ENCODE data around the gene FCRL3.

The FCRL3 gene

GRCh38 chr1:157673008-157673407 lies 27.6 kb downstream of the FCRL3 start:
- no peaks in the 10 kb centered on the region for H3K9me3 ChIP-seq (ENCODE audit: control insufficient read depth, insufficient read depth, low read length)
- no peak overlapping the region for H3K4me3 ChIP-seq (ENCODE audit: low read depth, low read length)
- H3K4me1 ChIP-seq (ENCODE audit: control insufficient read depth, insufficient read depth, low read length), result peaks cover 3% of the 10 kb centered on the region
- H3K27me3 ChIP-seq (ENCODE audit: control insufficient read depth, insufficient read depth, low read length), result no peaks in the 10 kb centered on the region
- no peaks in the 10 kb centered on the region for H3K36me3 ChIP-seq (ENCODE audit: control insufficient read depth, insufficient read depth, low read length)
- no peak overlapping the region for H3K9ac ChIP-seq (ENCODE audit: low read depth, low read length)

GRCh38 chr1:157671895-157672294 lies 28.7 kb downstream of the FCRL3 start:
- Histone ChIP-seq H3K4me1 (ENCODE audit: control insufficient read depth, insufficient read depth, low read length) (peaks cover 3% of the 10 kb centered on the region), H3K27me3 (ENCODE audit: control insufficient read depth, insufficient read depth, low read length) (no peaks in the 10 kb centered on the region), H3K36me3 (ENCODE audit: control insufficient read depth, insufficient read depth, low read length) (no peaks in the 10 kb centered on the region), H3K9ac (ENCODE audit: low read depth, low read length) (no peak overlapping the region), H3K4me3 (ENCODE audit: low read depth, low read length) (no peak overlapping the region), H3K9me3 (ENCODE audit: control insufficient read depth, insufficient read depth, low read length) (no peaks in the 10 kb centered on the region)

- Histone ChIP-seq H3K36me3 (ENCODE audit: control insufficient read depth, insufficient read depth, low read length) (no peaks in the 10 kb centered on the region), H3K9ac (ENCODE audit: low read depth, low read length) (no peak overlapping the region), H3K9me3 (ENCODE audit: control insufficient read depth, insufficient read depth, low read length) (no peaks in the 10 kb centered on the region), H3K4me1 (ENCODE audit: control insufficient read depth, insufficient read depth, low read length) (no peaks in the 10 kb centered on the region), H3K4me3 (ENCODE audit: low read depth, low read length) (no peak overlapping the region), H3K27me3 (ENCODE audit: control insufficient read depth, insufficient read depth, low read length) (no peaks in the 10 kb centered on the region)
These were observed 40.9 kb downstream of the FCRL3 start for GRCh38 chr1:157659576-157660247.

- Histone ChIP-seq H3K27me3 (ENCODE audit: control insufficient read depth, insufficient read depth, low read length) (no peaks in the 10 kb centered on the region), H3K9me3 (ENCODE audit: control insufficient read depth, insufficient read depth, low read length) (no peaks in the 10 kb centered on the region), H3K4me1 (ENCODE audit: control insufficient read depth, insufficient read depth, low read length) (no peaks in the 10 kb centered on the region), H3K9ac (ENCODE audit: low read depth, low read length) (no peak overlapping the region), H3K36me3 (ENCODE audit: control insufficient read depth, insufficient read depth, low read length) (no peaks in the 10 kb centered on the region), H3K4me3 (ENCODE audit: low read depth, low read length) (no peak overlapping the region)
These were observed 42.0 kb downstream of the FCRL3 start for GRCh38 chr1:157658571-157658970.

- Histone ChIP-seq H3K4me1 (ENCODE audit: control insufficient read depth, insufficient read depth, low read length) (no peaks in the 10 kb centered on the region), H3K36me3 (ENCODE audit: control insufficient read depth, insufficient read depth, low read length) (no peaks in the 10 kb centered on the region), H3K4me3 (ENCODE audit: low read depth, low read length) (no peak overlapping the region), H3K9ac (ENCODE audit: low read depth, low read length) (no peak overlapping the region), H3K27me3 (ENCODE audit: control insufficient read depth, insufficient read depth, low read length) (no peaks in the 10 kb centered on the region), H3K9me3 (ENCODE audit: control insufficient read depth, insufficient read depth, low read length) (no peaks in the 10 kb centered on the region)
These were observed 47.1 kb downstream of the FCRL3 start for GRCh38 chr1:157653494-157653873.

- Histone ChIP-seq H3K9ac (ENCODE audit: low read depth, low read length) (no peak overlapping the region), H3K27me3 (ENCODE audit: control insufficient read depth, insufficient read depth, low read length) (no peaks in the 10 kb centered on the region)
These were observed 47.6 kb downstream of the FCRL3 start for GRCh38 chr1:157652859-157653493.

GRCh38 chr1:157648317-157648716 lies 52.3 kb downstream of the FCRL3 start:
- no peaks in the 10 kb centered on the region for H3K9me3 ChIP-seq (ENCODE audit: control insufficient read depth, insufficient read depth, low read length)
- H3K4me1 ChIP-seq (ENCODE audit: control insufficient read depth, insufficient read depth, low read length), result no peaks in the 10 kb centered on the region
- no peak overlapping the region for H3K4me3 ChIP-seq (ENCODE audit: low read depth, low read length)
- H3K27me3 ChIP-seq (ENCODE audit: control insufficient read depth, insufficient read depth, low read length), result no peaks in the 10 kb centered on the region
- H3K9ac ChIP-seq (ENCODE audit: low read depth, low read length), result no peak overlapping the region
- H3K36me3 ChIP-seq (ENCODE audit: control insufficient read depth, insufficient read depth, low read length), result no peaks in the 10 kb centered on the region

More at GRCh38 chr1:157652859-157653493, 47.6 kb downstream of the FCRL3 start:
- no peak overlapping the region for H3K4me3 ChIP-seq (ENCODE audit: low read depth, low read length)
- no peaks in the 10 kb centered on the region for H3K9me3 ChIP-seq (ENCODE audit: control insufficient read depth, insufficient read depth, low read length)
- no peaks in the 10 kb centered on the region for H3K36me3 ChIP-seq (ENCODE audit: control insufficient read depth, insufficient read depth, low read length)
- no peaks in the 10 kb centered on the region for H3K4me1 ChIP-seq (ENCODE audit: control insufficient read depth, insufficient read depth, low read length)

GRCh38 chr1:157646144-157646543 lies 54.4 kb downstream of the FCRL3 start:
- H3K4me1 ChIP-seq (ENCODE audit: control insufficient read depth, insufficient read depth, low read length), result peaks cover 3% of the 10 kb centered on the region
- no peaks in the 10 kb centered on the region for H3K27me3 ChIP-seq (ENCODE audit: control insufficient read depth, insufficient read depth, low read length)
- H3K36me3 ChIP-seq (ENCODE audit: control insufficient read depth, insufficient read depth, low read length), result no peaks in the 10 kb centered on the region
- no peak overlapping the region for H3K9ac ChIP-seq (ENCODE audit: low read depth, low read length)
- no peaks in the 10 kb centered on the region for H3K9me3 ChIP-seq (ENCODE audit: control insufficient read depth, insufficient read depth, low read length)
- no peak overlapping the region for H3K4me3 ChIP-seq (ENCODE audit: low read depth, low read length)

GRCh38 chr1:157641177-157641576 lies 59.4 kb downstream of the FCRL3 start:
- H3K27me3 ChIP-seq (ENCODE audit: control insufficient read depth, insufficient read depth, low read length), result no peaks in the 10 kb centered on the region
- H3K9me3 ChIP-seq (ENCODE audit: control insufficient read depth, insufficient read depth, low read length), result no peaks in the 10 kb centered on the region
- H3K4me1 ChIP-seq (ENCODE audit: control insufficient read depth, insufficient read depth, low read length), result peaks cover 14% of the 10 kb centered on the region
- H3K36me3 ChIP-seq (ENCODE audit: control insufficient read depth, insufficient read depth, low read length), result no peaks in the 10 kb centered on the region
- no peak overlapping the region for H3K9ac ChIP-seq (ENCODE audit: low read depth, low read length)
- no peak overlapping the region for H3K4me3 ChIP-seq (ENCODE audit: low read depth, low read length)

GRCh38 chr1:157639800-157640199 lies 60.8 kb downstream of the FCRL3 start:
- Histone ChIP-seq H3K36me3 (ENCODE audit: control insufficient read depth, insufficient read depth, low read length) (no peaks in the 10 kb centered on the region), H3K4me3 (ENCODE audit: low read depth, low read length) (no peak overlapping the region), H3K4me1 (ENCODE audit: control insufficient read depth, insufficient read depth, low read length) (peaks cover 14% of the 10 kb centered on the region), H3K9me3 (ENCODE audit: control insufficient read depth, insufficient read depth, low read length) (no peaks in the 10 kb centered on the region), H3K9ac (ENCODE audit: low read depth, low read length) (no peak overlapping the region), H3K27me3 (ENCODE audit: control insufficient read depth, insufficient read depth, low read length) (no peaks in the 10 kb centered on the region)

GRCh38 chr1:157628773-157629172 lies 71.8 kb downstream of the FCRL3 start:
- H3K4me1 ChIP-seq (ENCODE audit: control insufficient read depth, insufficient read depth, low read length), result no peaks in the 10 kb centered on the region
- no peaks in the 10 kb centered on the region for H3K9me3 ChIP-seq (ENCODE audit: control insufficient read depth, insufficient read depth, low read length)
- no peaks in the 10 kb centered on the region for H3K27me3 ChIP-seq (ENCODE audit: control insufficient read depth, insufficient read depth, low read length)
- no peak overlapping the region for H3K9ac ChIP-seq (ENCODE audit: low read depth, low read length)
- no peaks in the 10 kb centered on the region for H3K36me3 ChIP-seq (ENCODE audit: control insufficient read depth, insufficient read depth, low read length)
- H3K4me3 ChIP-seq (ENCODE audit: low read depth, low read length), result no peak overlapping the region
